NB4 (cell line): ENCODE results near the gene ASB14.

Experiments used
- POLR2A ChIP-seq: IDR thresholded peaks from 2 replicates; pipeline ENCODE4 v1.6.1; 2011; ENCODE audit warnings: mild to moderate bottlenecking; ENCODE audit not compliant: insufficient read length; ENCODE audit errors: extremely low read depth
- TF ChIP-seq, protein P1 (sequence below): IDR thresholded peaks from one replicate; pipeline ENCODE4 v1.5.1; 2012; ENCODE audit warnings: low read depth, low read length

DNA sequence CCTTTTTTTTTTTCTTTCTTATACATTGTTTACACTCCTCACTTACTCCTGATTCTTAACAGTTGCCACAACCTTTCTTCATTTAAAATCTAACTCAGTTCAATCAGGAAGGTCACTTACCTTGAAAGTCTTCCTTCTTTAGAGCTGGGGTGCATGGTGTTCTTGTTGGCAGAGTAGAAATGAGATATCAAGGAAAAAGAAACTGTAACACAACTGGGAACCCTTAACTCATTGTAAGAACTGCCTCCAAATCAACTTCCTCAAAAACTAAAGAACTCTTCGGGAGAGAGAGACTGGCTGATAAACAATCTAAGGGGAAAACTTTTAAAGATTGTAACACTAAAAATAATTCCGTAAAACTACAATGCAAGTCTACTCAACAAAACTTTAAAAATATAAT lies 66.3 kb downstream of the ASB14 start:
- TF ChIP-seq, protein P1, sequence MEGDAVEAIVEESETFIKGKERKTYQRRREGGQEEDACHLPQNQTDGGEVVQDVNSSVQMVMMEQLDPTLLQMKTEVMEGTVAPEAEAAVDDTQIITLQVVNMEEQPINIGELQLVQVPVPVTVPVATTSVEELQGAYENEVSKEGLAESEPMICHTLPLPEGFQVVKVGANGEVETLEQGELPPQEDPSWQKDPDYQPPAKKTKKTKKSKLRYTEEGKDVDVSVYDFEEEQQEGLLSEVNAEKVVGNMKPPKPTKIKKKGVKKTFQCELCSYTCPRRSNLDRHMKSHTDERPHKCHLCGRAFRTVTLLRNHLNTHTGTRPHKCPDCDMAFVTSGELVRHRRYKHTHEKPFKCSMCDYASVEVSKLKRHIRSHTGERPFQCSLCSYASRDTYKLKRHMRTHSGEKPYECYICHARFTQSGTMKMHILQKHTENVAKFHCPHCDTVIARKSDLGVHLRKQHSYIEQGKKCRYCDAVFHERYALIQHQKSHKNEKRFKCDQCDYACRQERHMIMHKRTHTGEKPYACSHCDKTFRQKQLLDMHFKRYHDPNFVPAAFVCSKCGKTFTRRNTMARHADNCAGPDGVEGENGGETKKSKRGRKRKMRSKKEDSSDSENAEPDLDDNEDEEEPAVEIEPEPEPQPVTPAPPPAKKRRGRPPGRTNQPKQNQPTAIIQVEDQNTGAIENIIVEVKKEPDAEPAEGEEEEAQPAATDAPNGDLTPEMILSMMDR = no peak
- TF ChIP-seq POLR2A = no peak
